Naive thymus-derived CD8-positive, alpha-beta T cell (primary cell): ENCODE data around the gene BDKRB2. TPM values are rescaled to one million over a fixed set of nuclear protein-coding genes. Genes with fewer than 3 reads are reported as not detected.
A peak's percentile ranks its signal among the peaks of the same experiment; 100 is the strongest.

Experiments used
- ATAC-seq, 2 donors: fragments of 150-1000 bp; cut with Tn5 transposase in 1 of 2; sonication (Bioruptor Pico), chemical (Tn5 transposase) in 1 of 2; 1 replicate in 1 of 2; 2 replicates in 1 of 2; pipeline ENCODE4 v1.10.0; 2021; ENCODE audit warnings: mild to moderate bottlenecking in 2 of 2, moderate library complexity in 2 of 2
- POLR2A ChIA-PET: fragments of 350-600 bp; sonication (Branson Sonifier 250); formaldehyde crosslinking; loops from one replicate; lab custom pipeline; 2021; ENCODE audit warnings: antibody characterized with exemption; lab: Charles Lee
- DNase-seq, 10 donors: peaks; one replicate each; pipeline versions ENCODE4 v3.0.0 to v3.0.0-alpha.2; 2020 to 2022
- H3K27ac Mint-ChIP-seq, 10 donors: one replicate each; pipeline ENCODE4 v1.8.0; 2020 to 2022; ENCODE audit warnings: mild to moderate bottlenecking in 10 of 10, mixed read lengths in 10 of 10, moderate library complexity in 4 of 10, inconsistent platforms in 1 of 10
- H3K27me3 Mint-ChIP-seq, 5 donors: one replicate each; pipeline ENCODE4 v1.8.0; 2021 to 2022; ENCODE audit warnings: mixed read lengths in 5 of 5
- H3K36me3 Mint-ChIP-seq, 3 donors: one replicate each; pipeline ENCODE4 v1.8.0; 2020 to 2022; ENCODE audit warnings: mixed read lengths in 3 of 3, mild to moderate bottlenecking in 2 of 3, inconsistent platforms in 1 of 3
- H3K4me1 Mint-ChIP-seq, 4 donors: one replicate each; pipeline ENCODE4 v1.8.0; 2021 to 2022; ENCODE audit warnings: mixed read lengths in 4 of 4
- H3K4me3 Mint-ChIP-seq, 10 donors: one replicate each; pipeline ENCODE4 v1.8.0; 2020 to 2022; ENCODE audit warnings: mild to moderate bottlenecking in 10 of 10, mixed read lengths in 10 of 10, moderate library complexity in 6 of 10, inconsistent platforms in 1 of 10
- H3K9me3 Mint-ChIP-seq, 9 donors: one replicate each; pipeline ENCODE4 v1.8.0; 2020 to 2022; ENCODE audit warnings: mixed read lengths in 9 of 9, mild to moderate bottlenecking in 3 of 9, inconsistent platforms in 1 of 9, moderate library complexity in 1 of 9
- polyA plus RNA-seq, 3 donors: library from polyadenylated mRNA; unstranded; fragments of 300-500 nt; fragmentation: Illumina TruSeq; gene quantifications; one replicate each; pipeline ENCODE4 v1.2.3, GENCODE V29; 2021
- total RNA-seq, 8 experiments: library from RNA in 2 of 8; stranded (reverse) in 2 of 8; gene quantifications; one replicate each; pipeline ENCODE4 v1.2.3 and lab custom pipeline; 2021 to 2026

The BDKRB2 gene
- total and polyA plus RNA-seq, 5 experiments from 2014 or later = not detected

DNA sequence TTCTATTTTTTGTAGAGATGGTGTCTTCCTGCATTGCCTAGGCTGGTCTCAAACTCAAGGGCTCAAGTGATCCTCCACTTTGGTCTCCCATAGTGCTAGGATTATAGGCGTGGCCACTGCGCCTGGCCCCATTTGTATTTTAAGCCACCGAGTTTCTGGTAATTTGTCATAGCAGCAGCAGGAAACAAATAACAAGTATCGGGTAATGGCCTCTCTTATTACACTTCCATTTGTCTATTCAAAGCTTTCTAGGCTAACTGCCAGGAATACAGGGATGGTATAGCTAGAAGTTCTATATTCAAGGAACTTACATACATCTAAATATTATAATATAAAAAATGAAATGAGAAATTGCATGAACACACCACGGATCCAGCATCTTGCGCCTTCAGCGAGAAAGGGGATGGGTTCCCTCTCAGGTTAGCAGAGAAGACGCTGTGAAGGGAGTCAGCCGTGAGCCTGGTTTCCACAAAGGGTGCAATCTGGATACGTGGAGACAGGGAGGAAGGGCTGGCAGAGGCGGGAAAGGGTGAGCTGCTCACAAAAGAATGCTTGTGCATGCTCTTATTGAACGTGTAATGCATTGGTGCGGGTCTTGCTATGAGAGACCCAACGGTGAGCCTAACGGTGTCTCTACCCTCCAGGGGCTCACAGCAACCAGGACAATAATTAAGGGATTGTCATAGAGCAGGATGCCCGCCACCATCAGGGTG lies 60.9 kb downstream of the BDKRB2 start:
- no peak for ATAC-seq
- DNase-seq = no peak
- H3K4me3 Mint-ChIP-seq = no peak overlapping the region
- peaks cover 0 to 2% (median 2%) of the 10 kb centered on the region in 3 donors for H3K36me3 Mint-ChIP-seq
- no peaks in the 10 kb centered on the region for H3K9me3 Mint-ChIP-seq
- no peak overlapping the region for H3K27ac Mint-ChIP-seq
- no peaks in the 10 kb centered on the region for H3K4me1 Mint-ChIP-seq
- H3K27me3 Mint-ChIP-seq = peaks cover 5 to 30% (median 20%) of the 10 kb centered on the region in 5 donors
- POLR2A ChIA-PET = no interaction called here

DNA sequence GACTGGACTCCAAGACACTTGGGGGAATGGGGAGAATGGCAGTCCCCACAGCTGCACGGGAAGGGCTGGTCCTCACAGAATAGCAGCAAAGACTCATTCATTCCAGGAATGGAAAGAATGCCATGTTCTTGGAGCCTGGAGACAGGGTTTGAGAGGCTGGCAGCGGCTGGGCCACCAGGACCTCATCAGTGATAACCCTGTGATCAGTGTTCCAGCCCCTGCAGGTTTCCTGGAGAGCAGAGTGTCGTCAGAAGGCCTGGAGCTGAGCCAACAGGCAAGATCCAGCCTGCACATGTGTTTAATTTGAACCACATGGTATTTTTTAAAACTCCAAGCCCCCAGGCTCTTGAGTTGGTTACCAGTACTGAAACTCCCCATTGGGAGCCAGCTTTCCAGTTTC lies 62.7 kb downstream of the BDKRB2 start:
- Mint-ChIP-seq H3K4me3 (peak overlapping the region in 1 of 10 donors; percentile 14), H3K36me3 (peaks cover 0 to 11% (median 2%) of the 10 kb centered on the region in 3 donors), H3K9me3 (peaks cover 0 to 8% (median 0%) of the 10 kb centered on the region in 9 donors), H3K4me1 (no peaks in the 10 kb centered on the region), H3K27ac (no peak overlapping the region), H3K27me3 (peaks cover 3 to 20% (median 17%) of the 10 kb centered on the region in 5 donors)
- POLR2A ChIA-PET = no interaction called here
- DNase-seq = no peak
- ATAC-seq = no peak

DNA sequence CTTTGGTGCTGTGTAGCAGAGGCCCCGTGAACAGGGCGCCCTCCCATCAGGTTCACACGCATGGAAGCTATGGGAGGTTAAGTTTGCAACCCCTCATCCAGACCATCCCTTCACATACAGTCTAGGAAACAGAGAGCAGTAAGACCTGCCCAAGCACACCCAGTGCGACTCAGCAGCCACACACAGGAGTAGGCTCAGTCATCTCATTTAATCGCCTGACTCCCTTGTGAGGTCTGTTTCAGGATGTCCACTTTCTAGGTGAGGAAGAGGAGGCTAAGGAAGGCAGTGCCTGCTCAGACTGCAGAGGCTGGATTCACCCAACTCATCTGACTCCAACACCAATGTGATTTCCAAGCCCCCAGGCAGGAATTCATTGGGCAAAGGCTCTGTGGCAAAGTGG lies 63.3 kb downstream of the BDKRB2 start:
- H3K27ac Mint-ChIP-seq = no peak overlapping the region
- ATAC-seq (no peak), DNase-seq (no peak)
- H3K9me3 Mint-ChIP-seq = peaks cover 0 to 8% (median 0%) of the 10 kb centered on the region in 9 donors
- POLR2A ChIA-PET = no interaction called here
- peaks cover 0 to 11% (median 2%) of the 10 kb centered on the region in 3 donors for H3K36me3 Mint-ChIP-seq
- no peaks in the 10 kb centered on the region for H3K4me1 Mint-ChIP-seq
- H3K27me3 Mint-ChIP-seq = peaks cover 3 to 20% (median 17%) of the 10 kb centered on the region in 5 donors
- H3K4me3 Mint-ChIP-seq = no peak overlapping the region

DNA sequence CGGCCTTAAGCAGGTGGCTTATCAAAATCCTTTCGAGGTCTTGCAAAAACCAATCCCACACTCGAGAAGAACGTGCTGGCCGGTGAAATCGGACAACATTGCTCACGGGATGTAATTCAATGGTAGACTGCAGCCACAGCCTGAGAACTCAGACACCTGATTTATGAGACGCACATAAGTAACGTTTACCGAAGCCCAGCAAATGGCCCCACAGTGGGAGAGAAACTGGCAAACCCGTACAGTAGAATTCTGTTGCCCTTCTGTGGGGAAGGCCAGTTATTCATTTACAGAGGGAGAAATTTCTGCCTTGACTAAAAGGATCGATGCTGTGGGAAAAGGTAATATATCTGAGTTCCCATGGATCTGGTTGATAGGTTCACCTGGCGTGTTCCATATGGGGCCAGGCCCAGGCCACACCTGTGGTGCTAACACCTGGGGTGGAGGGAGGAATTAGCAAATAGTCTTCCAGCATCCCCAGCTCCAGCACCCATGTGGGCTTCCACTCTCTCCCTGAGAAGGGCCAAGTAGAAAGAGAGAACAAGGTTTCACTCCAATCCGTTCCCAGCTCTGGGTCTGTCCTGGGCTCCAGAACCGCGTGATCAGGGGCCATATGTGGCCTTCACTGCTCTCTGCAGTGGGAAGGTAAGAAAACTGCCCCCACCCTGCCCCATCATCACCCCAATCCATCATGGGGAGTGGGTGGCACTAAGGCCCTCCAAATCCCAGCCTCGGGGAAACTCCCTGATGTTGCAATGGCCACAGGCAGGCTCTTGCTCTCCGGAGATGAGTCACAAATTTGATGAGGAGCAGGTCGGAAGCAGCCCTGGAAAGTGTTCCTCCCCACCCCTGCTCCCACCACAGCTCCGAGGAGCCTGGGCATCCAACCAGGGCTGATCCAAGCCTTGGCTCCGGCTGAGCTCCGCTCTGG lies 64.1 kb downstream of the BDKRB2 start:
- DNase-seq = no peak
- H3K9me3 Mint-ChIP-seq = peaks cover 0 to 13% (median 0%) of the 10 kb centered on the region in 9 donors
- H3K4me3 Mint-ChIP-seq = no peak overlapping the region
- peak overlapping the region in 1 of 10 donors; percentile 70 for H3K27ac Mint-ChIP-seq
- peaks cover 0 to 11% (median 2%) of the 10 kb centered on the region in 3 donors for H3K36me3 Mint-ChIP-seq
- POLR2A ChIA-PET = no interaction called here
- H3K4me1 Mint-ChIP-seq = no peaks in the 10 kb centered on the region
- H3K27me3 Mint-ChIP-seq = peaks cover 3 to 20% (median 16%) of the 10 kb centered on the region in 5 donors
- no peak for ATAC-seq

GRCh38 chr14:96269359-96269710 lies 64.7 kb downstream of the BDKRB2 start:
- Mint-ChIP-seq H3K4me1 (no peaks in the 10 kb centered on the region), H3K27me3 (peaks cover 3 to 20% (median 14%) of the 10 kb centered on the region in 5 donors), H3K9me3 (peaks cover 0 to 13% (median 0%) of the 10 kb centered on the region in 9 donors), H3K27ac (no peak overlapping the region), H3K36me3 (peaks cover 0 to 11% (median 2%) of the 10 kb centered on the region in 3 donors), H3K4me3 (no peak overlapping the region)
- ATAC-seq (no peak), DNase-seq (no peak)
- POLR2A ChIA-PET = no interaction called here

GRCh38 chr14:96270565-96271420 lies 66.2 kb downstream of the BDKRB2 start:
- Mint-ChIP-seq H3K27me3 (peaks cover 3 to 17% (median 13%) of the 10 kb centered on the region in 5 donors), H3K4me1 (peaks cover 0 to 5% (median 0%) of the 10 kb centered on the region in 4 donors), H3K4me3 (no peak overlapping the region), H3K9me3 (peaks cover 0 to 13% (median 0%) of the 10 kb centered on the region in 9 donors), H3K36me3 (peaks cover 0 to 11% (median 2%) of the 10 kb centered on the region in 3 donors), H3K27ac (no peak overlapping the region)
- ATAC-seq = no peak
- DNase-seq = no peak
- POLR2A ChIA-PET = no interaction called here

DNA sequence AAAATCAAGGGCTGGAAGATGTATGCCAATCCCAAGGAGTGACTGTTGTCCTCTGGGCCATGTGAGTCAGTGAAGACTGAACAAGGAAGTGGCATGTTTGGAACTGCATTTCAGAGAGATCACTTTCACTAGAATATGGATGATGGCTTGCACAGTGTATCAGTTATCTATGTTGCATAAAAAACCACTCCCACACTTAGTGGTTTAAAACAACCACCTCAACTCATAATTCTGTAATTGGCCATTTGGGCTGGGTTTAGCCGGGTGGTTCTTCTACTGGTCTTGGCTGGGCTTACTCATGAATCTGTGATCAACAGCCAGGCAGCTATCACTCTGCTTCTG lies 66.8 kb downstream of the BDKRB2 start:
- no peak overlapping the region for H3K4me3 Mint-ChIP-seq
- peaks cover 0 to 13% (median 0%) of the 10 kb centered on the region in 9 donors for H3K9me3 Mint-ChIP-seq
- no peak for DNase-seq
- no peak overlapping the region for H3K27ac Mint-ChIP-seq
- peaks cover 1 to 11% (median 7%) of the 10 kb centered on the region in 5 donors for H3K27me3 Mint-ChIP-seq
- H3K36me3 Mint-ChIP-seq = peaks cover 0 to 11% (median 2%) of the 10 kb centered on the region in 3 donors
- no peak for ATAC-seq
- POLR2A ChIA-PET = interaction anchor here (1.0 kb wide), 1 partner anchor 171 kb away, joined by 5 read pairs; no protein-coding TSS in a partner anchor
- peaks cover 0 to 5% (median 0%) of the 10 kb centered on the region in 4 donors for H3K4me1 Mint-ChIP-seq

GRCh38 chr14:96272777-96273473 lies 68.3 kb downstream of the BDKRB2 start:
- ATAC-seq = no peak
- no peak overlapping the region for H3K4me3 Mint-ChIP-seq

DNA sequence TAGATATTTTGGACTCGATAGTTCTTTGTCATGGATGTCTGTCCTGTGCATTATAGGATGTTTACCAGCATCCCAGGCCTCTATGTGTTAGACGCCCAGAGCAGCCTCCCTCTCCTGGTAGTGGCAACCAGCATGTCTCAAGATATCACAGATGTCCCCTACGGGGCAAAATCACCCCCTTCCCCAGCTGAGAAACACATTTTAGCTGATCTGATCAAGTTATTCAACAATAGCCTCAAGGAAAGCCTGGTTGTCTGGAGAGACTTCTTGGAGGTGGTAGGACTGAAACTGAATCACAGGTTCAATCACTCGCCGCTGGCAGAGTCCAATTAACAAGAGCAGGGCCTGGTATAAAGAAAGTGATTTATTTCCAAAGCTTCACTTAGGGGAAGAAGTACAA lies 69.0 kb downstream of the BDKRB2 start:
- DNase-seq (no peak), ATAC-seq (no peak)
- Mint-ChIP-seq H3K27me3 (peaks cover 0 to 3% (median 0%) of the 10 kb centered on the region in 5 donors), H3K9me3 (peaks cover 0 to 23% (median 5%) of the 10 kb centered on the region in 9 donors), H3K36me3 (peaks cover 0 to 15% (median 2%) of the 10 kb centered on the region in 3 donors), H3K4me3 (no peak overlapping the region), H3K27ac (no peak overlapping the region), H3K4me1 (peaks cover 0 to 5% (median 0%) of the 10 kb centered on the region in 4 donors)
- POLR2A ChIA-PET = no interaction called here

More at GRCh38 chr14:96272777-96273473, 68.3 kb downstream of the BDKRB2 start:
- Mint-ChIP-seq H3K27ac (no peak overlapping the region), H3K9me3 (peaks cover 0 to 17% (median 3%) of the 10 kb centered on the region in 9 donors), H3K36me3 (peaks cover under 1 to 14% (median 2%) of the 10 kb centered on the region in 3 donors), H3K27me3 (peaks cover 0 to 3% (median 0%) of the 10 kb centered on the region in 5 donors), H3K4me1 (peaks cover 0 to 5% (median 0%) of the 10 kb centered on the region in 4 donors)
- DNase-seq = no peak
- POLR2A ChIA-PET = no interaction called here

DNA sequence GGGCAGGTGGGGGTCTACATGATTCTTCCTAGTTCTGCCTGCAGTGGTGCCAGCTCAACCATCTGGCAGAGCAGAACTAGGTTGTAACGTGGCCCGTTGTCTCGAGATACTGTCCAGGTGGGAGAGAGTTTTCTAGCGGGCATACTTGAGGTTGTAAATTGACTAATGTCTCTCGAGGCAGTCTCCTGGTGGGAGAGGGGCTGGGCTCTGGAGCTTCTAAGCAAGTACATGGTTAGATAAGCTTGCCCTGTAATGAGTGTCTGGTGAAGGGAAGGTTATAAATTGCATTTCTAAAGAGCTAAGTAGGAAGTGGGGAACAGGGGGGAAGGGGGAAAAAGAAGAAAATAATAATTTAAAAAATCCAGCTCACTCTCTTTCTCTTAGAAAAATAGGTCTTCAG lies 69.5 kb downstream of the BDKRB2 start:
- H3K36me3 Mint-ChIP-seq = peaks cover 0 to 15% (median 2%) of the 10 kb centered on the region in 3 donors
- H3K4me1 Mint-ChIP-seq = peaks cover 0 to 5% (median 0%) of the 10 kb centered on the region in 4 donors
- no peak for DNase-seq
- H3K9me3 Mint-ChIP-seq = peaks cover 0 to 25% (median 5%) of the 10 kb centered on the region in 9 donors
- no peak for ATAC-seq
- no peak overlapping the region for H3K27ac Mint-ChIP-seq
- H3K27me3 Mint-ChIP-seq = peaks cover 0 to 3% (median 0%) of the 10 kb centered on the region in 5 donors
- POLR2A ChIA-PET = no interaction called here
- H3K4me3 Mint-ChIP-seq = no peak overlapping the region

DNA sequence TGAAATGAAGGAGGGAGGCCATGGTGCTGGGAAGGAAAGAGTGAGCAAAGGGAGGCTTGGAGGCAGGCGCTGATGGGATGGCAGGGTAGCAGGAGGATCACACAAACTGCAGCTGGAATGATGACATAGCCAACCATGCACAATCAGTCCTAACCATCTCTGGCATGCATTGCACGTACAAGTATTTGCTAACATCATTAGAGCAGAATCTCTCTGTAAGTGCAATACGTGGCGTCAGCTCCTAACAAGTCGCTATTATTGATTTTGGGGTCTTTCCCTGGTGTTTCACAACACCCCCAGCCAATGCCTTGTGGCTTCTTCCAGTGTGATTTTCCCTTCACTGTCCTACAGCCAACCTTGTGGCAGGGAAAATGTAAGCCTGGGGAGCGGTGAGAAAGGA lies 69.9 kb downstream of the BDKRB2 start:
- H3K27me3 Mint-ChIP-seq = peaks cover 0 to 2% (median 0%) of the 10 kb centered on the region in 5 donors
- POLR2A ChIA-PET = no interaction called here
- H3K4me3 Mint-ChIP-seq = no peak overlapping the region
- peaks cover 0 to 25% (median 5%) of the 10 kb centered on the region in 9 donors for H3K9me3 Mint-ChIP-seq
- peaks cover 0 to 5% (median 0%) of the 10 kb centered on the region in 4 donors for H3K4me1 Mint-ChIP-seq
- no peak for DNase-seq
- ATAC-seq = no peak
- peaks cover 0 to 15% (median 5%) of the 10 kb centered on the region in 3 donors for H3K36me3 Mint-ChIP-seq
- H3K27ac Mint-ChIP-seq = no peak overlapping the region
